Measurements from ENCODE around the gene GNAT2. TPM values are rescaled to one million over a fixed set of nuclear protein-coding genes. Genes with fewer than 3 reads are reported as not detected.

Gene GNAT2
- total and polyA plus RNA-seq, 10 of the 15 experiments (the other 5 are each of a cell fraction or from before 2014, with no cell fraction given), result 0.08 to 1.3 (median 0.41) TPM

DNA sequence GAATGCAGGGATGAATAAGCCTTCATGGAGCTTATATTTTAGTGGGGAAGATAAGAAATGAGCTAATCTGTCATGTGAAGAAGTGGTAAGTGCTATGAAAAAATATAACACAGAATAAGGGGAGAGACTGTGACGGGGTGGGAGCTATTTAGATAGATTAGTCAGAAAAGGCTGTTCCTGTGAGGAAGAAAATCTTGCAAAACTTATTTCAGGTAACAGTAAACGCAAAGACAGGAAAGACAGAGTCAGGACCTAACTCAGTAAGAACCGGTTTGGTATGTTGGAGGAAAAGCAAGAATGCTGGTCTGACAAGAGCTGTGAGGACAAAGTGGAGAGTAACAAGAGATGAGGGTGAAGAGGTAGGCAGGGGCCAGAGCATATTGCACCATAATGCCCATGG lies 49.0 kb downstream of the GNAT2 start:
- H3K9ac ChIP-seq (ENCODE audit: control insufficient read depth, insufficient read depth, low read length), result no peak overlapping the region
- 96% methylated on average over 3 of the region's 3 CpGs for WGBS (ENCODE audit: insufficient coverage, insufficient replicate concordance, low lambda C conversion rate, missing lambda C conversion rate)
- ChIA-PET RAD21 (ENCODE audit: unreplicated experiment) (interaction anchor here (1.1 to 1.7 kb wide), 3 partner anchors 11 to 46 kb away, joined by 3 to 5 read pairs (median 3); no protein-coding TSS in a partner anchor), POLR2A (interaction anchor here (0.5 to 1.2 kb wide), 5 partner anchors 21 to 85 kb away, joined by 3 to 8 read pairs (median 3); partner anchors contain the start of gene GNAI3), CTCF (interaction anchor here (1.2 to 4.3 kb wide), 5 partner anchors 10 to 69 kb away, joined by 3 to 16 read pairs (median 4); no protein-coding TSS in a partner anchor), SMC1A (ENCODE audit: uncharacterized antibody, unreplicated experiment) (interaction anchor here (1.0 to 2.5 kb wide), 5 partner anchors 9 to 35 kb away, joined by 3 to 9 read pairs (median 4); no protein-coding TSS in a partner anchor)
- FAIRE-seq (no peak), DNase-seq (ENCODE audit: low read depth, low spot score) (no peak), ATAC-seq (no peak)
- no peak overlapping the region for H3K4me3 ChIP-seq
- no TSS peak for BruUV-seq (replicated peaks)
- no peak overlapping the region for H3K4me2 ChIP-seq (ENCODE audit: control insufficient read depth, insufficient read depth)
- TF ChIP-seq STAT1 (conservative IDR thresholded peaks at IDR 0.05) (no peak), PAX5 (IDR thresholded peaks at IDR 0.05; ENCODE audit: borderline replicate concordance, low read depth, low read length) (no peak), FOXK2 (IDR thresholded peaks at IDR 0.05) (no peak), EP300 (IDR thresholded peaks at IDR 0.05; ENCODE audit: borderline replicate concordance in 1 of 2, control insufficient read depth in 1 of 2, low read depth in 2 of 2, low read length in 2 of 2) (no peak), NR2C1 (IDR thresholded peaks at IDR 0.05) (no peak), TAF1 (IDR thresholded peaks at IDR 0.05; ENCODE audit: borderline replicate concordance, low read depth, low read length) (no peak), RAD51 (IDR thresholded peaks at IDR 0.05) (no peak), MTA3 (IDR thresholded peaks at IDR 0.05; ENCODE audit: borderline replicate concordance, low read length) (no peak), RFX5 (IDR thresholded peaks at IDR 0.05; ENCODE audit: low read depth, low read length) (no peak), HDAC6 (IDR thresholded peaks at IDR 0.05; ENCODE audit: unreplicated experiment) (no peak), POU2F2 (IDR thresholded peaks at IDR 0.05; ENCODE audit: borderline replicate concordance, low read depth, low read length) (no peak), BCL3 (IDR thresholded peaks at IDR 0.05; ENCODE audit: borderline replicate concordance, insufficient read depth, low read depth, low read length, poor library complexity, severe bottlenecking) (no peak), ATF2 (IDR thresholded peaks at IDR 0.05; ENCODE audit: low read length) (no peak), SUPT20H (IDR thresholded peaks at IDR 0.05; ENCODE audit: borderline replicate concordance, control insufficient read depth, low read depth, low read length) (no peak)
- TF ChIP-seq, protein P1, sequence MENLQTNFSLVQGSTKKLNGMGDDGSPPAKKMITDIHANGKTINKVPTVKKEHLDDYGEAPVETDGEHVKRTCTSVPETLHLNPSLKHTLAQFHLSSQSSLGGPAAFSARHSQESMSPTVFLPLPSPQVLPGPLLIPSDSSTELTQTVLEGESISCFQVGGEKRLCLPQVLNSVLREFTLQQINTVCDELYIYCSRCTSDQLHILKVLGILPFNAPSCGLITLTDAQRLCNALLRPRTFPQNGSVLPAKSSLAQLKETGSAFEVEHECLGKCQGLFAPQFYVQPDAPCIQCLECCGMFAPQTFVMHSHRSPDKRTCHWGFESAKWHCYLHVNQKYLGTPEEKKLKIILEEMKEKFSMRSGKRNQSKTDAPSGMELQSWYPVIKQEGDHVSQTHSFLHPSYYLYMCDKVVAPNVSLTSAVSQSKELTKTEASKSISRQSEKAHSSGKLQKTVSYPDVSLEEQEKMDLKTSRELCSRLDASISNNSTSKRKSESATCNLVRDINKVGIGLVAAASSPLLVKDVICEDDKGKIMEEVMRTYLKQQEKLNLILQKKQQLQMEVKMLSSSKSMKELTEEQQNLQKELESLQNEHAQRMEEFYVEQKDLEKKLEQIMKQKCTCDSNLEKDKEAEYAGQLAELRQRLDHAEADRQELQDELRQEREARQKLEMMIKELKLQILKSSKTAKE (IDR thresholded peaks at IDR 0.05; ENCODE audit: low read depth, poor library complexity, severe bottlenecking), result no peak
- no peaks in the 10 kb centered on the region for H4K20me1 ChIP-seq (ENCODE audit: control insufficient read depth, insufficient read depth)
- no peak overlapping the region for H3K27ac ChIP-seq (ENCODE audit: control insufficient read depth, insufficient read depth)
- H3K9me3 ChIP-seq (replicated peaks; ENCODE audit: control insufficient read depth, insufficient read depth, low read length), result no peaks in the 10 kb centered on the region
- no peak overlapping the region for H2AFZ ChIP-seq (ENCODE audit: control insufficient read depth, low read depth, low read length)
- H3K79me2 ChIP-seq (ENCODE audit: control insufficient read depth, insufficient read depth, low read length), result peaks cover 60% of the 10 kb centered on the region
- in situ Hi-C loops (cut with MboI), result no loop called here
- H3K27me3 ChIP-seq (replicated peaks in 1 of 2; ENCODE audit: control insufficient read depth in 2 of 2, insufficient read depth in 2 of 2, low read length in 1 of 2), result no peaks in the 10 kb centered on the region
- H3K36me3 ChIP-seq (ENCODE audit: control insufficient read depth in 2 of 2, insufficient read depth in 2 of 2, low read length in 1 of 2), result peaks cover 0 to 4% of the 10 kb centered on the region in 2 experiments; a peak in 1 of 4 replicates
- intact Hi-C loops (cut with micrococcal nuclease; ENCODE audit: unreplicated experiment), result no loop called here
- H3K4me1 ChIP-seq (ENCODE audit: control insufficient read depth, insufficient read depth, low read length), result peaks cover 16% of the 10 kb centered on the region

Measured in GM12878 (cell line).